SK-N-SH (cell line): ENCODE measurements around the gene POLR1E. TPM values are rescaled to one million over a fixed set of nuclear protein-coding genes. Genes with fewer than 3 reads are reported as not detected.

ENCODE experiments used
- CTCF ChIA-PET: fragments of 300-600, 350-600 bp; formaldehyde crosslinking; extraction: SDS; loops from one replicate; lab custom pipeline; 2021; lab: Yijun Ruan, JAX
- POLR2A ChIA-PET: fragments of 350-600 bp; sonication (Branson Sonifier 250); formaldehyde crosslinking; extraction: SDS; loops from one replicate; lab custom pipeline; 2020; ENCODE audit warnings: antibody characterized with exemption, inconsistent platforms; lab: Yijun Ruan, JAX
- DNase-seq: peaks from one replicate; pipeline ENCODE4 v3.0.0; 2012
- H2AFZ ChIP-seq: fragments of 200-600 bp; sonication (generic); 2 replicates; pipeline ENCODE4 v1.8.1; 2016; ENCODE audit warnings: antibody characterized with exemption, mild to moderate bottlenecking, low read depth
- H3F3A ChIP-seq: fragments of 200-600 bp; sonication (generic); replicated peaks from 2 replicates; pipeline ENCODE3; 2016; ENCODE audit warnings: antibody characterized with exemption, mild to moderate bottlenecking; ENCODE audit not compliant: insufficient read depth
- H3K27ac ChIP-seq, 2 experiments: fragments of 200-500 bp in 1 of 2; fragments of 200-600 bp in 1 of 2; sonication (Bioruptor generic) in 1 of 2; sonication (generic), shearing (Covaris generic) in 1 of 2; 2 replicates each; pipeline versions ENCODE4 v1.5.1 to v1.6.1; 2014 to 2016; ENCODE audit warnings: low read depth in 2 of 2, inconsistent platforms in 1 of 2, low read length in 1 of 2, mild to moderate bottlenecking in 1 of 2, mixed read lengths in 1 of 2
- H3K27me3 ChIP-seq: fragments of 200-600 bp; sonication (generic), shearing (Covaris generic); 2 replicates; pipeline ENCODE4 v1.6.1; 2016; ENCODE audit warnings: mixed run types; ENCODE audit not compliant: insufficient read depth
- H3K36me3 ChIP-seq, 2 experiments: fragments of 200-500 bp in 1 of 2; fragments of 200-600 bp in 1 of 2; sonication (Bioruptor generic) in 1 of 2; sonication (generic) in 1 of 2; replicated peaks in 1 of 2; 2 replicates each; pipeline versions ENCODE3 to v1.5.1; 2014 to 2016; ENCODE audit warnings: low read length in 1 of 2, mild to moderate bottlenecking in 1 of 2; ENCODE audit not compliant: insufficient read depth in 2 of 2, control insufficient read depth in 1 of 2
- H3K4me1 ChIP-seq, 2 experiments: fragments of 200-500 bp in 1 of 2; fragments of 200-600 bp in 1 of 2; sonication (Bioruptor generic) in 1 of 2; sonication (generic), shearing (Covaris generic) in 1 of 2; 2 replicates each; pipeline versions ENCODE4 v1.5.1 to v1.6.1; 2014 to 2016; ENCODE audit warnings: low read depth in 1 of 2, low read length in 1 of 2, mixed run types in 1 of 2; ENCODE audit not compliant: insufficient read depth in 2 of 2, control insufficient read depth in 1 of 2
- H3K4me2 ChIP-seq: fragments of 200-600 bp; sonication (generic), shearing (Covaris generic); 2 replicates; pipeline ENCODE4 v1.6.1; 2017; ENCODE audit warnings: mixed run types
- H3K4me3 ChIP-seq, 2 experiments: fragments of 200-500 bp in 1 of 2; fragments of 200-600 bp in 1 of 2; sonication (Bioruptor generic) in 1 of 2; sonication (generic), shearing (Covaris generic) in 1 of 2; 2 replicates each; pipeline versions ENCODE4 v1.5.1 to v1.8.1; 2014 to 2016; ENCODE audit warnings: low read depth in 2 of 2, inconsistent platforms in 1 of 2, low read length in 1 of 2, mild to moderate bottlenecking in 1 of 2, mixed read lengths in 1 of 2, moderate library complexity in 1 of 2
- H3K79me2 ChIP-seq: fragments of 200-600 bp; sonication (generic); 2 replicates; pipeline ENCODE4 v1.8.1; 2017; ENCODE audit warnings: mild to moderate bottlenecking; ENCODE audit not compliant: insufficient read depth
- H3K9ac ChIP-seq: fragments of 200-600 bp; sonication (generic); 2 replicates; pipeline ENCODE4 v1.6.1; 2017; ENCODE audit warnings: mixed run types
- H3K9me2 ChIP-seq: fragments of 200-600 bp; sonication (generic); 2 replicates; pipeline ENCODE4 v1.6.1; 2017; ENCODE audit warnings: mixed run types
- H3K9me3 ChIP-seq: fragments of 200-600 bp; sonication (generic); 2 replicates; pipeline ENCODE4 v1.6.1; 2017; ENCODE audit warnings: mixed run types, mild to moderate bottlenecking, moderate library complexity
- H4K20me1 ChIP-seq: fragments of 200-600 bp; sonication (generic); 2 replicates; pipeline ENCODE4 v1.6.1; 2017; ENCODE audit warnings: mild to moderate bottlenecking, mixed run types; ENCODE audit not compliant: insufficient read depth
- CHD2 ChIP-seq: fragments of 150-350 bp; IDR thresholded peaks from 2 replicates; pipeline ENCODE4 v1.6.1; 2018; ENCODE audit warnings: low read length; ENCODE audit not compliant: partially characterized antibody
- CTCF ChIP-seq: fragments of 200-600 bp; sonication (generic); IDR thresholded peaks from 2 replicates; pipeline ENCODE4 v1.6.1; 2017; ENCODE audit warnings: antibody characterized with exemption, mild to moderate bottlenecking, moderate library complexity
- ELF1 ChIP-seq: IDR thresholded peaks from 2 replicates; pipeline ENCODE4 v1.4.0; 2012
- FOXM1 ChIP-seq: IDR thresholded peaks from 2 replicates; pipeline ENCODE4 v1.4.0; 2012; ENCODE audit warnings: low read depth, mild to moderate bottlenecking
- GATA2 ChIP-seq: sonication (generic); formaldehyde crosslinking; IDR thresholded peaks from 2 replicates; pipeline ENCODE4 v1.5.0; 2020; ENCODE audit warnings: mild to moderate bottlenecking, missing genetic modification reagents
- JUND ChIP-seq: IDR thresholded peaks from 2 replicates; pipeline ENCODE4 v1.4.0; 2012
- MXI1 ChIP-seq: IDR thresholded peaks from 2 replicates; pipeline ENCODE4 v1.6.1; 2012; ENCODE audit warnings: mild to moderate bottlenecking, low read depth, low read length, improper control_type of control experiment
- NFIC ChIP-seq: IDR thresholded peaks from 2 replicates; pipeline ENCODE4 v1.4.0; 2012; ENCODE audit warnings: borderline replicate concordance
- PBX3 ChIP-seq: IDR thresholded peaks from 2 replicates; pipeline ENCODE4; 2012
- RCOR1 ChIP-seq: fragments of 150-350 bp; IDR thresholded peaks from 2 replicates; pipeline ENCODE4 v1.6.1; 2017; ENCODE audit warnings: antibody characterized with exemption, low read length
- REST ChIP-seq: IDR thresholded peaks from 2 replicates; pipeline ENCODE4 v1.6.1; 2012; ENCODE audit warnings: mild to moderate bottlenecking, low read depth, low read length, moderate library complexity
- RXRA ChIP-seq: IDR thresholded peaks from 2 replicates; pipeline ENCODE4 v1.4.0; 2012; ENCODE audit warnings: low read depth, mild to moderate bottlenecking, borderline replicate concordance
- SMC3 ChIP-seq: IDR thresholded peaks from 2 replicates; pipeline ENCODE4 v1.6.1; 2012; ENCODE audit warnings: low read depth, low read length, improper control_type of control experiment
- TEAD4 ChIP-seq: IDR thresholded peaks from 2 replicates; pipeline ENCODE4 v1.4.0; 2012; ENCODE audit warnings: mild to moderate bottlenecking, borderline replicate concordance; ENCODE audit not compliant: insufficient read depth
- USF1 ChIP-seq: IDR thresholded peaks from 2 replicates; pipeline ENCODE4 v1.4.0; 2012; ENCODE audit warnings: low read depth, borderline replicate concordance
- USF2 ChIP-seq: fragments of 150-350 bp; IDR thresholded peaks from 2 replicates; pipeline ENCODE4 v1.6.1; 2017; ENCODE audit warnings: antibody characterized with exemption, low read length, low read depth, borderline replicate concordance
- YY1 ChIP-seq: IDR thresholded peaks from 2 replicates; pipeline ENCODE4 v1.4.0; 2012; ENCODE audit warnings: low read depth, mild to moderate bottlenecking
- ZBTB33 ChIP-seq: IDR thresholded peaks from 2 replicates; pipeline ENCODE4 v1.4.0; 2012; ENCODE audit warnings: low read depth, borderline replicate concordance
- WGBS: methylation state at CpG from one replicate; pipeline ENCODE4 v1.1.6; 2017; ENCODE audit warnings: low lambda C conversion rate; 5-methylcytosine and 5-hydroxymethylcytosine counted together
- polyA plus RNA-seq, 3 experiments: library from polyadenylated mRNA; depleted of rRNA; stranded (reverse); fragments of >200 nt; gene quantifications; 2 replicates each; pipeline ENCODE4 v1.2.3, GENCODE V29; 2012

Gene POLR1E
- polyA plus RNA-seq, 1 of the 3 experiments (the other 2 are of a cell fraction): 38.8 TPM

- no peak overlapping the region for H3K9ac ChIP-seq
- CTCF ChIA-PET: interaction anchor here (2.3 kb wide), 1 partner anchor 9 kb away, joined by 5 read pairs; no protein-coding TSS in a partner anchor
- no peaks in the 10 kb centered on the region for H3K79me2 ChIP-seq
- H3K9me2 ChIP-seq: no peaks in the 10 kb centered on the region
- H3K27me3 ChIP-seq: no peaks in the 10 kb centered on the region
- H3K4me3 ChIP-seq: no peak overlapping the region
- no peak overlapping the region for H2AFZ ChIP-seq
- WGBS: 76% methylated on average over 3 of the region's 3 CpGs
- no peaks in the 10 kb centered on the region for H3K4me1 ChIP-seq
- TF ChIP-seq NFIC (no peak), FOXM1 (no peak), GATA2 (CRISPR knock-in tag) (peak; percentile 29; the same call in 1 of the 2 replicates), TEAD4 (no peak), ZBTB33 (no peak)
- TF ChIP-seq, all 33 proteins: peak for 1
- H3K36me3 ChIP-seq: peaks cover 4 to 31% of the 10 kb centered on the region in 2 experiments
- no peak overlapping the region for H3K27ac ChIP-seq
- DNase-seq: peak; percentile 63
- H3K4me2 ChIP-seq: no peak overlapping the region
- H3F3A ChIP-seq: no peaks in the 10 kb centered on the region
- H4K20me1 ChIP-seq: no peaks in the 10 kb centered on the region
- H3K9me3 ChIP-seq: no peaks in the 10 kb centered on the region
- POLR2A ChIA-PET: no interaction called here
These were observed 34.9 kb downstream of the POLR1E start for GRCh38 chr9:37520641-37521040.

- Histone ChIP-seq H3K4me1 (no peaks in the 10 kb centered on the region), H3K27me3 (no peaks in the 10 kb centered on the region), H3F3A (no peaks in the 10 kb centered on the region), H4K20me1 (no peaks in the 10 kb centered on the region), H2AFZ (no peak overlapping the region), H3K9ac (no peak overlapping the region), H3K4me3 (no peak overlapping the region), H3K36me3 (peaks cover 8 to 28% of the 10 kb centered on the region in 2 experiments), H3K4me2 (no peak overlapping the region), H3K9me2 (no peaks in the 10 kb centered on the region), H3K79me2 (no peaks in the 10 kb centered on the region), H3K9me3 (no peaks in the 10 kb centered on the region), H3K27ac (no peak overlapping the region)
- ChIA-PET POLR2A (interaction anchor here (0.6 to 1.1 kb wide), 3 partner anchors 25 to 334 kb away, joined by 3 read pairs; no protein-coding TSS in a partner anchor), CTCF (interaction anchor here (2.3 kb wide), 1 partner anchor 10 kb away, joined by 5 read pairs; no protein-coding TSS in a partner anchor)
- 94% methylated on average over 10 of the region's 10 CpGs for WGBS
- DNase-seq: no peak
- no peak for TF ChIP-seq CHD2
- no peak for TF ChIP-seq RXRA
- TF ChIP-seq SMC3: no peak
- TF ChIP-seq CTCF: no peak
- no peak for TF ChIP-seq USF2
- TF ChIP-seq YY1: no peak
- TF ChIP-seq USF1: no peak
- TF ChIP-seq PBX3: no peak
- no peak for TF ChIP-seq REST
- TF ChIP-seq RCOR1: no peak
- TF ChIP-seq ELF1: no peak
- no peak for TF ChIP-seq MXI1
- no peak for TF ChIP-seq JUND
These were observed 35.4 kb downstream of the POLR1E start for GRCh38 chr9:37521111-37521510.
